Keratinocyte (primary cell): ENCODE measurements around the gene YAP1. TPM values are rescaled to one million over a fixed set of nuclear protein-coding genes. Genes with fewer than 3 reads are reported as not detected.

ENCODE experiments used
- DNase-seq: peaks from one replicate; pipeline ENCODE4 v3.0.0-alpha.2; 2011; ENCODE audit warnings: low read depth, missing footprints, low spot score
- FAIRE-seq: peaks from 2 replicates; lab custom pipeline; 2011; peaks lifted over from hg19 to GRCh38; lab: Jason Lieb, UNC
- H2AFZ ChIP-seq: 2 replicates; pipeline ENCODE4 v1.6.0; 2012; ENCODE audit warnings: low read length, control low read depth, inconsistent platforms; ENCODE audit not compliant: control insufficient read depth
- H3K27ac ChIP-seq: 2 replicates; pipeline ENCODE4 v1.5.1; 2011; ENCODE audit warnings: low read length; ENCODE audit not compliant: control insufficient read depth, insufficient read depth
- H3K27me3 ChIP-seq: 3 replicates; pipeline ENCODE4 v1.6.0; 2011; ENCODE audit warnings: low read length; ENCODE audit not compliant: control insufficient read depth, insufficient read depth; ENCODE audit errors: extremely low read depth
- H3K36me3 ChIP-seq, 2 experiments: 2 replicates in 1 of 2; 3 replicates in 1 of 2; pipeline ENCODE4 v1.5.1; 2011; ENCODE audit warnings: low read length in 2 of 2, mild to moderate bottlenecking in 1 of 2; ENCODE audit not compliant: control insufficient read depth in 2 of 2, insufficient read depth in 2 of 2; ENCODE audit errors: extremely low read depth in 1 of 2
- H3K4me1 ChIP-seq: 3 replicates; pipeline ENCODE4 v1.5.1; 2011; ENCODE audit warnings: low read length; ENCODE audit not compliant: control insufficient read depth, insufficient read depth; ENCODE audit errors: extremely low read depth
- H3K4me2 ChIP-seq: 3 replicates; pipeline ENCODE4 v1.6.0; 2011; ENCODE audit warnings: low read depth, low read length; ENCODE audit not compliant: control insufficient read depth, insufficient read depth; ENCODE audit errors: extremely low read depth
- H3K4me3 ChIP-seq, 3 experiments: fragments of 200-600 bp in 1 of 3; sonication (generic) in 1 of 3; 2 replicates in 2 of 3; 3 replicates in 1 of 3; pipeline ENCODE4 v1.5.1; 2011 to 2016; ENCODE audit warnings: low read length in 3 of 3, mild to moderate bottlenecking in 3 of 3, control low read depth in 2 of 3, inconsistent platforms in 1 of 3, low read depth in 1 of 3, mixed read lengths in 1 of 3, mixed run types in 1 of 3, moderate library complexity in 1 of 3; ENCODE audit not compliant: control insufficient read depth in 2 of 3, insufficient read depth in 2 of 3; ENCODE audit errors: extremely low read depth in 1 of 3
- H3K79me2 ChIP-seq: 2 replicates; pipeline ENCODE4 v1.6.0; 2012; ENCODE audit warnings: low read length; ENCODE audit not compliant: control insufficient read depth, insufficient read depth
- H3K9ac ChIP-seq: 3 replicates; pipeline ENCODE4 v1.6.0; 2011; ENCODE audit warnings: low read length; ENCODE audit not compliant: control insufficient read depth, insufficient read depth; ENCODE audit errors: extremely low read depth
- H3K9me1 ChIP-seq: 3 replicates; pipeline ENCODE4 v1.6.0; 2011; ENCODE audit warnings: low read length; ENCODE audit not compliant: control insufficient read depth, insufficient read depth; ENCODE audit errors: extremely low read depth
- H3K9me3 ChIP-seq: 2 replicates; pipeline ENCODE4 v1.5.1; 2012; ENCODE audit warnings: low read depth, low read length; ENCODE audit not compliant: control insufficient read depth
- H4K20me1 ChIP-seq: 3 replicates; pipeline ENCODE4 v1.6.0; 2011; ENCODE audit warnings: low read length; ENCODE audit not compliant: control insufficient read depth, insufficient read depth; ENCODE audit errors: extremely low read depth
- EZH2 ChIP-seq: IDR thresholded peaks from one replicate; pipeline ENCODE4 v1.6.1; 2012; ENCODE audit warnings: inconsistent platforms, mild to moderate bottlenecking, low read length, moderate library complexity
- dilution Hi-C: fragments of 300-500 bp; cut with MboI; formaldehyde crosslinking; loops from one replicate; pipeline ENCODE4 v1.7.0; 2020; ENCODE audit warnings: low sequenced_read_pairs; ENCODE audit not compliant: extremely low pct_ligation_motif_present
- polyA plus RNA-seq, 5 experiments: library from polyadenylated mRNA; depleted of rRNA in 3 of 5; stranded (reverse) in 3 of 5; stranded (forward) in 1 of 5; unstranded in 1 of 5; fragments of >200 nt; gene quantifications; 1 replicate in 1 of 5; 2 replicates in 3 of 5; 3 replicates in 1 of 5; pipeline versions ENCODE4 v1.2.1 to v1.2.3, GENCODE V29; 2011 to 2012; ENCODE audit warnings: missing spikeins in 2 of 5, low read depth in 1 of 5, low replicate concordance in 1 of 5
- TF ChIP-seq, protein P1 (sequence below), 3 experiments: IDR thresholded peaks in 1 of 3; conservative IDR thresholded peaks in 1 of 3; optimal IDR thresholded peaks in 1 of 3; 2 replicates in 2 of 3; 3 replicates in 1 of 3; pipeline versions ENCODE3 to v1.5.1; 2011; ENCODE audit warnings: low read length in 3 of 3, mild to moderate bottlenecking in 3 of 3, moderate library complexity in 2 of 3, control low read depth in 1 of 3, inconsistent platforms in 1 of 3; ENCODE audit not compliant: insufficient read depth in 2 of 3; ENCODE audit errors: extremely low read depth in 1 of 3

The YAP1 gene
- polyA plus RNA-seq, 1 donor (not counting 4 experiments of a cell fraction or from before 2014, with no cell fraction given): 105 TPM

DNA sequence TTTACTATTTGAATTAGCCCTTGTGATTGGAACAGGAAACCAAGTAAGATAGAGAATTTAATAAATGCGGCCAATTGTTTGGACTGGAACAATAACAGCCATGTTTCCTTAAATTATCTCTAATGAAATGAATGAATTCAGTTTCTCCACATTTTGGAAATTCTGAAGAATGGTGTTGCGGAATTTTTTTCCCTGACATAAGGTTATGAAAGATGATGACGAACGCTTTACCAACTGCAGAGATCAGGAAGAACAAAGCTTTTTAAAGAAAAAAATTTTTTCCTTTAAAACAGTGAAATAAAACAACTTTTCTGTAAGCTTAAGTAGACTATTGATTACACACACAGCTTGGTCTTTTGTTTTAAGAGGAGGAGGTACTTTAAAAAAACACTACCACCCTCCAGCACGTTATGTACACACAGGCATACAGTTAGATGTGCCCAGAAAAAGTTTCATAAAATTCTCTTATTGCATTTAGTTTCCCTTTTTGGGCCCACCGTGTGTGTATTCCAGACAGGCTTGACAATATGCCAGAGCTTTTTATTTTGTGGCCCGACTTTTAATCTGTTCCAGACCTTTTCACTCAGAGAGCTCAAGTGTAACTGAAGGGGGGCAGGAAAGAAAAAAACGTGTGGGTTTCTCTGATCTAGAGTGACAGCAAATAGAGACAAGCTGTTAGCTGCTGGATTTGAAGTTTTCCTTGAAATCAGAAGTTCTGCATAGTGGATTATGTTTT lies 77.3 kb downstream of the YAP1 start:
- dilution Hi-C loops: no loop called here
- no peaks in the 10 kb centered on the region for H3K27me3 ChIP-seq
- peaks cover 11% of the 10 kb centered on the region in 2 experiments for H3K36me3 ChIP-seq
- H3K79me2 ChIP-seq: peaks cover 35% of the 10 kb centered on the region
- H3K4me3 ChIP-seq: no peak overlapping the region
- no peaks in the 10 kb centered on the region for H3K4me1 ChIP-seq
- FAIRE-seq (no peak), DNase-seq (no peak)
- H3K9ac ChIP-seq: no peak overlapping the region
- H3K27ac ChIP-seq: no peak overlapping the region
- no peak overlapping the region for H3K4me2 ChIP-seq
- H4K20me1 ChIP-seq: no peaks in the 10 kb centered on the region
- no peaks in the 10 kb centered on the region for H3K9me3 ChIP-seq
- TF ChIP-seq EZH2: no peak
- TF ChIP-seq, protein P1, sequence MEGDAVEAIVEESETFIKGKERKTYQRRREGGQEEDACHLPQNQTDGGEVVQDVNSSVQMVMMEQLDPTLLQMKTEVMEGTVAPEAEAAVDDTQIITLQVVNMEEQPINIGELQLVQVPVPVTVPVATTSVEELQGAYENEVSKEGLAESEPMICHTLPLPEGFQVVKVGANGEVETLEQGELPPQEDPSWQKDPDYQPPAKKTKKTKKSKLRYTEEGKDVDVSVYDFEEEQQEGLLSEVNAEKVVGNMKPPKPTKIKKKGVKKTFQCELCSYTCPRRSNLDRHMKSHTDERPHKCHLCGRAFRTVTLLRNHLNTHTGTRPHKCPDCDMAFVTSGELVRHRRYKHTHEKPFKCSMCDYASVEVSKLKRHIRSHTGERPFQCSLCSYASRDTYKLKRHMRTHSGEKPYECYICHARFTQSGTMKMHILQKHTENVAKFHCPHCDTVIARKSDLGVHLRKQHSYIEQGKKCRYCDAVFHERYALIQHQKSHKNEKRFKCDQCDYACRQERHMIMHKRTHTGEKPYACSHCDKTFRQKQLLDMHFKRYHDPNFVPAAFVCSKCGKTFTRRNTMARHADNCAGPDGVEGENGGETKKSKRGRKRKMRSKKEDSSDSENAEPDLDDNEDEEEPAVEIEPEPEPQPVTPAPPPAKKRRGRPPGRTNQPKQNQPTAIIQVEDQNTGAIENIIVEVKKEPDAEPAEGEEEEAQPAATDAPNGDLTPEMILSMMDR (optimal IDR thresholded peaks at IDR 0.05 in 1 of 3, IDR thresholded peaks at IDR 0.05 in 1 of 3, conservative IDR thresholded peaks at IDR 0.05 in 1 of 3; ENCODE audit: extremely low read depth in 1 of 3, insufficient read depth in 2 of 3, low read length in 3 of 3): no peak
- no peaks in the 10 kb centered on the region for H3K9me1 ChIP-seq
- H2AFZ ChIP-seq: no peak overlapping the region

DNA sequence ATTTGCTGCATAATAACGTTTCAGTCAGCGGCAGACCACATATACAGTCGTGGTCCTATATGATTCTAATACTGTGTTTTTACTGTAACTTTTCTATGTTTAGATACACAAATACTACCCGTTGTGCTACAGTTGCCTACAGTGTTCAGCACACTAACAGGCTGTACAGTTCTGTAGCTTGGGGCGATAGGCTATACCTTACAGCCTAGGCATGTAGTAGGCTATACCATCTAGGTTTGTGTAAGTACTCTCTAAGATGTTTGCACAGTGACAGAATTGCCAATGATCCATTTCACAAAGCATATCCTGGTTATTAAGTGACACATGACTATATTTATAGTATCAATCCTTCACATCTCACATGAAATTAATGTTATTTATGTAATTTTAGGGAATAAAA lies 78.2 kb downstream of the YAP1 start:
- no peak for FAIRE-seq

More for the DNA sequence above, 78.2 kb downstream of the YAP1 start:
- Histone ChIP-seq H3K9me1 (no peaks in the 10 kb centered on the region), H3K27ac (no peak overlapping the region), H3K4me1 (no peaks in the 10 kb centered on the region), H3K4me2 (no peak overlapping the region), H3K79me2 (peaks cover 31% of the 10 kb centered on the region), H4K20me1 (no peaks in the 10 kb centered on the region), H3K4me3 (no peak overlapping the region), H3K9me3 (no peaks in the 10 kb centered on the region), H3K36me3 (peaks cover 9 to 13% of the 10 kb centered on the region in 2 experiments), H3K27me3 (no peaks in the 10 kb centered on the region), H2AFZ (no peak overlapping the region), H3K9ac (no peak overlapping the region)
- dilution Hi-C loops: no loop called here
- no peak for TF ChIP-seq EZH2
- TF ChIP-seq, protein P1 (optimal IDR thresholded peaks at IDR 0.05 in 1 of 3, IDR thresholded peaks at IDR 0.05 in 1 of 3, conservative IDR thresholded peaks at IDR 0.05 in 1 of 3; ENCODE audit: extremely low read depth in 1 of 3, insufficient read depth in 2 of 3, low read length in 3 of 3): no peak
- no peak for DNase-seq
